Kidney (tissue), 14 donors: ENCODE data around the gene BIK. TPM values are rescaled to one million over a fixed set of nuclear protein-coding genes. Genes with fewer than 3 reads are reported as not detected.
A peak's percentile ranks its signal among the peaks of the same experiment; 100 is the strongest.

Experiments
- DNase-seq, 5 donors: peaks; one replicate each; pipeline ENCODE4 v3.0.0-alpha.2; 2013 to 2020
- FAIRE-seq: peaks from 2 replicates; lab custom pipeline; 2012; peaks lifted over from hg19 to GRCh38; lab: Jason Lieb, UNC
- H3K27ac ChIP-seq, 2 donors: one replicate each; pipeline ENCODE4 v1.7.0; 2013; ENCODE audit warnings: low read depth in 2 of 2, low read length in 2 of 2, inconsistent platforms in 1 of 2
- H3K27me3 ChIP-seq: one replicate; pipeline ENCODE4 v1.7.1; 2013; ENCODE audit warnings: low read length, inconsistent platforms; ENCODE audit not compliant: control insufficient read depth, insufficient read depth
- H3K36me3 ChIP-seq, 3 donors: one replicate each; pipeline versions ENCODE4 v1.7.0 to v1.7.1; 2013; ENCODE audit warnings: low read length in 3 of 3, control low read depth in 1 of 3, inconsistent platforms in 1 of 3; ENCODE audit not compliant: insufficient read depth in 3 of 3, control insufficient read depth in 2 of 3
- H3K4me1 ChIP-seq, 3 donors: one replicate each; pipeline versions ENCODE4 v1.7.0 to v1.7.1; 2013; ENCODE audit warnings: low read length in 3 of 3, inconsistent platforms in 1 of 3, low read depth in 1 of 3; ENCODE audit not compliant: control insufficient read depth in 2 of 3, insufficient read depth in 2 of 3
- H3K4me3 ChIP-seq, 3 donors: one replicate each; pipeline versions ENCODE4 v1.7.0 to v1.8.1; 2013; ENCODE audit warnings: low read length in 3 of 3, control low read depth in 1 of 3, inconsistent platforms in 1 of 3
- H3K9ac ChIP-seq, 3 donors: one replicate each; pipeline versions ENCODE4 v1.7.0 to v1.7.1; 2013; ENCODE audit warnings: low read length in 3 of 3, control low read depth in 1 of 3, inconsistent platforms in 1 of 3
- H3K9me3 ChIP-seq, 3 donors: one replicate each; pipeline versions ENCODE4 v1.7.0 to v1.7.1; 2013; ENCODE audit warnings: low read length in 3 of 3, control low read depth in 1 of 3, inconsistent platforms in 1 of 3; ENCODE audit not compliant: control insufficient read depth in 2 of 3, insufficient read depth in 1 of 3
- intact Hi-C: fragments of 100-400 bp; cut with DNase I; formaldehyde crosslinking; loops from one replicate; pipeline ENCODE4 v1.11.1; 2022
- polyA plus RNA-seq: library from polyadenylated mRNA; stranded (reverse); fragments of 350-450 nt; fragmentation: Illumina TruSeq; extraction: RNeasy Lipid Tissue Mini Kit (QIAGEN cat#74804); gene quantifications from one replicate; pipeline ENCODE4 v1.2.3, GENCODE V29; 2014; ENCODE audit warnings: low read depth, low replicate concordance; ENCODE audit not compliant: insufficient read depth
- total RNA-seq: library from RNA; stranded (reverse); fragmentation: NEBNext Ultra II Directional; extraction: Animal tissue kit (Norgen Biotek cat#: 25700); gene quantifications from one replicate; pipeline ENCODE4 v1.2.1, GENCODE V29; 2021
- TF ChIP-seq, protein P1 (sequence below): IDR thresholded peaks from 3 replicates; pipeline ENCODE4 v1.5.1; 2012; ENCODE audit warnings: mild to moderate bottlenecking, moderate library complexity, borderline replicate concordance; ENCODE audit not compliant: insufficient read depth; ENCODE audit errors: extremely low read depth
- donor health status: control.
- donor health status: control.
- donor health status: control.
- donor health status: control.
- donor health status: control.
- donor health status: DM: yes; HTN: yes; CAD: no.
- donor health status: Normal renal cell carcinoma (clear cell type).

The BIK gene
- total and polyA plus RNA-seq, 2 donors from 2014 or later, result 4.7 to 4.8 TPM

DNA sequence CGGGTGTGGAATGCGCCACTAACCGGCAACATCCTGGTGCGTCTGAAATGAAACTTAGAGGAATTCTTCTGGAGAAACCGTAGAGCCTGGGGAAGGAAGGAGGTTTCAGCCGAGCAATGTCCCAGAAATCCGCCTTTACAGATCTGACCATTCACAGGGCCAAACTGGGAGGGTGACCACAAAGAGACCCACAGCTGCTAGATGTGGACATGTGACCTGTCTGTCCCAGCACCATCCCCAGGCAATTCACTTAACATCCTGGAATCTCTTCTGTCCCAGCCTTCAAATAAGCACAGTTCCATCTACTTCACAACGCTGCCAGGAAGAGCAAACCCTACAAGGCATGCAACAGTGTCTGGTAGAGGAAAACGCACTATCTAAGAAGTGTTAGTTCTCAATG lies 22.9 kb downstream of the BIK start:
- intact Hi-C loops, result no loop called here
- peaks cover 3 to 42% (median 15%) of the 10 kb centered on the region in 3 donors for H3K36me3 ChIP-seq

DNA sequence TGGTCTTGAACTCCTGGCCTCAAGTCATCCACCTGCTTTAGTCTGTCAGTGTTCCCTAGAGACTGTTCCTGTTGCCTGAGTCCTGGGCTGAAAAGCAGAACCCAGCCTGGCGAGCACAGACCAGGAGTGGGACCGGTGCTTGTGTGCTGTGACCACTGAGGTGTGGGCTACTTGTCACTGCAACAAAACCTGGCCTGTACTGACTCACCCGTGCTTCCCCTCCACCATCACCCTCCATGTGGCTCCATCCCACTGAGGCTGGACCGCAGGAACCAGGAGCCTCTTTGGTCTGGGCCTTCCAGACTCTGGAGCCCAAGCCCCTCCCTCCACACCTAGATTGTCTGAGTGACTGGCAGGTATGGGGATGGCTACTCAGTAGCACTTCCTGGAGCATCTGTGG lies 24.0 kb downstream of the BIK start:
- H3K9ac ChIP-seq, result no peak overlapping the region
- peaks cover 0 to 6% (median 4%) of the 10 kb centered on the region in 3 donors for H3K4me1 ChIP-seq
- no peak overlapping the region for H3K4me3 ChIP-seq
- H3K9me3 ChIP-seq, result no peaks in the 10 kb centered on the region
- peaks cover 3 to 42% (median 18%) of the 10 kb centered on the region in 3 donors for H3K36me3 ChIP-seq
- DNase-seq (no peak), FAIRE-seq (no peak)
- H3K27me3 ChIP-seq, result no peaks in the 10 kb centered on the region
- intact Hi-C loops, result no loop called here
- TF ChIP-seq, protein P1, sequence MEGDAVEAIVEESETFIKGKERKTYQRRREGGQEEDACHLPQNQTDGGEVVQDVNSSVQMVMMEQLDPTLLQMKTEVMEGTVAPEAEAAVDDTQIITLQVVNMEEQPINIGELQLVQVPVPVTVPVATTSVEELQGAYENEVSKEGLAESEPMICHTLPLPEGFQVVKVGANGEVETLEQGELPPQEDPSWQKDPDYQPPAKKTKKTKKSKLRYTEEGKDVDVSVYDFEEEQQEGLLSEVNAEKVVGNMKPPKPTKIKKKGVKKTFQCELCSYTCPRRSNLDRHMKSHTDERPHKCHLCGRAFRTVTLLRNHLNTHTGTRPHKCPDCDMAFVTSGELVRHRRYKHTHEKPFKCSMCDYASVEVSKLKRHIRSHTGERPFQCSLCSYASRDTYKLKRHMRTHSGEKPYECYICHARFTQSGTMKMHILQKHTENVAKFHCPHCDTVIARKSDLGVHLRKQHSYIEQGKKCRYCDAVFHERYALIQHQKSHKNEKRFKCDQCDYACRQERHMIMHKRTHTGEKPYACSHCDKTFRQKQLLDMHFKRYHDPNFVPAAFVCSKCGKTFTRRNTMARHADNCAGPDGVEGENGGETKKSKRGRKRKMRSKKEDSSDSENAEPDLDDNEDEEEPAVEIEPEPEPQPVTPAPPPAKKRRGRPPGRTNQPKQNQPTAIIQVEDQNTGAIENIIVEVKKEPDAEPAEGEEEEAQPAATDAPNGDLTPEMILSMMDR, result no peak
- H3K27ac ChIP-seq, result no peak overlapping the region

More for the DNA sequence above, 22.9 kb downstream of the BIK start:
- Histone ChIP-seq H3K27ac (no peak overlapping the region), H3K9me3 (no peaks in the 10 kb centered on the region), H3K9ac (no peak overlapping the region), H3K4me3 (no peak overlapping the region), H3K4me1 (peaks cover 0 to 8% (median 6%) of the 10 kb centered on the region in 3 donors), H3K27me3 (no peaks in the 10 kb centered on the region)
- TF ChIP-seq, protein P1, result no peak
- no peak for DNase-seq
- no peak for FAIRE-seq

DNA sequence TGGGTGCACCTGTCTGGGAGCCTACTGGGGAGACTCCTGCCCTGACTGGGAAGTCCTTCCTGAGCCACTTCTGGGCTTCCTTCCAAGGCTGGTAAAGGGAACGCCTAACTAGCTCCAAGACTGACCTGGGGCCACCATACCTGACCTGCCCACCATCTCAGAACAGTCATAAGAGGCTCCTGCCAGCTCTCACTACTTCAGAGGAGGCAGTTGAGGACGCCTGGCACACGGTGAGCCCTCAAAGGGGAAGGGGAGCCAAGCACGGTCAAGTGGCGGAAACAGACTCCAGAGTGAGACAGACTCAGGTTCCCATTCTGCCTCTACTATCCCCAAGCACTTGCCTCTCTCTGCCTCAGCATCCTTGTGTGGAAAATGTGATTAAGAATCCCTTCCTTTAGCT lies 25.0 kb downstream of the BIK start:
- TF ChIP-seq, protein P1, result no peak

DNA sequence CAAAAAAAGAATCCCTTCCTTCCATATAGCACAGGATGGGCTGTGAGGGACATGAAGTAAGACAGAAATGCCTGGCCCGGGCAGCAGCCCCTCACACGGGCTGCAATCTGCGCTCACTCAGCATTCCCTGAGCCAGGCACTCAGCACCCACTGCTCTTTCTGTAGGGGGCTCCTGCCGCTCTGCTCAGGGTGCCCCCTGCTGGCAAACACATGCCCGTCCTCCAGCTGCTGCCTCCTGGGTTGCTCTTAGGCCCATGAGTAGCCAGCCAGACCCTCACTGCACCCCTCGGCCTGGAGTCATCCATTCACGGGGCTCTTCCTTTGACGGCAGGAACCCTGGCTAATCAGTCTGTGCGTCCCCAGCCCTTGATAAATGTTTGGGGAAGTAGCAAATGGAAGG lies 25.7 kb downstream of the BIK start:
- no peak overlapping the region for H3K4me3 ChIP-seq
- H3K9ac ChIP-seq, result no peak overlapping the region
- peaks cover 8 to 51% (median 21%) of the 10 kb centered on the region in 3 donors for H3K36me3 ChIP-seq
- H3K27me3 ChIP-seq, result no peaks in the 10 kb centered on the region
- H3K27ac ChIP-seq, result no peak overlapping the region
- FAIRE-seq (no peak), DNase-seq (peak in 2 of 5 donors; percentile 29 to 46)
- intact Hi-C loops, result no loop called here
- H3K9me3 ChIP-seq, result no peaks in the 10 kb centered on the region
- H3K4me1 ChIP-seq, result peaks cover 0 to 7% (median 6%) of the 10 kb centered on the region in 3 donors
- TF ChIP-seq, protein P1, result peak; percentile 39

More for the DNA sequence above, 25.0 kb downstream of the BIK start:
- Histone ChIP-seq H3K36me3 (peaks cover 5 to 47% (median 21%) of the 10 kb centered on the region in 3 donors), H3K27me3 (no peaks in the 10 kb centered on the region), H3K4me1 (peaks cover 0 to 6% (median 4%) of the 10 kb centered on the region in 3 donors), H3K9ac (no peak overlapping the region), H3K4me3 (no peak overlapping the region), H3K9me3 (no peaks in the 10 kb centered on the region), H3K27ac (no peak overlapping the region)
- intact Hi-C loops, result no loop called here
- FAIRE-seq (no peak), DNase-seq (no peak)
